ENCODE results near the gene MTURN. TPM values are rescaled to one million over a fixed set of nuclear protein-coding genes. Genes with fewer than 3 reads are reported as not detected.

MTURN gene
- total and polyA plus RNA-seq, 2 donors (not counting 1 experiment from before 2014, with no cell fraction given) = 4.5 to 13.9 TPM

GRCh38 chr7:30181736-30182522 is 47.1 kb downstream of the MTURN start:
- no peak overlapping the region for H3K27ac ChIP-seq (ENCODE audit: low read length in 2 of 2)
- H3K27ac Mint-ChIP-seq = no peak overlapping the region
- DNase-seq (no peak), ATAC-seq (ENCODE audit: low read depth) (no peak)
- no peaks in the 10 kb centered on the region for H4K20me1 ChIP-seq (ENCODE audit: control insufficient read depth, insufficient read depth, low read length, poor library complexity, severe bottlenecking)
- no peak overlapping the region for H2AFZ ChIP-seq (ENCODE audit: insufficient read depth, low read depth, low read length, poor library complexity, severe bottlenecking)
- H3K79me2 ChIP-seq (ENCODE audit: control insufficient read depth, insufficient read depth, low read length) = no peaks in the 10 kb centered on the region
- intact Hi-C loops (cut with micrococcal nuclease) = no loop called here
- TF ChIP-seq EZH2 (IDR thresholded peaks at IDR 0.05; ENCODE audit: borderline replicate concordance, insufficient read depth, low read depth, low read length, poor library complexity, severe bottlenecking) = no peak
- H3K9me3 ChIP-seq (ENCODE audit: control extremely low read depth in 1 of 3, control insufficient read depth in 2 of 3, insufficient read depth in 1 of 3, low read length in 2 of 3) = peaks cover 0 to 7% (median 2%) of the 10 kb centered on the region in 3 donors
- peaks cover 3% of the 10 kb centered on the region for H3K9me3 Mint-ChIP-seq (ENCODE audit: insufficient read depth)
- H3K4me1 Mint-ChIP-seq = peaks cover 38% of the 10 kb centered on the region
- 88% methylated on average over 1 of the region's 7 CpGs for WGBS (ENCODE audit: insufficient coverage)
- H3K4me3 ChIP-seq (ENCODE audit: control extremely low read depth in 1 of 5, extremely low read depth in 1 of 5, insufficient read depth in 1 of 5, low read depth in 2 of 5, low read length in 4 of 5) = no peak overlapping the region
- ChIA-PET POLR2A (no interaction called here), CTCF (interaction anchor here (1.0 to 1.4 kb wide), 3 partner anchors 10 to 44 kb away, joined by 3 to 4 read pairs (median 3); no protein-coding TSS in a partner anchor)
- no peak overlapping the region for H3K4me2 ChIP-seq (replicated peaks; ENCODE audit: low read depth, low read length, poor library complexity, severe bottlenecking)
- no peaks in the 10 kb centered on the region for H3K27me3 Mint-ChIP-seq
- peaks cover 24 to 35% of the 10 kb centered on the region in 2 donors for H3K4me1 ChIP-seq (ENCODE audit: control insufficient read depth in 2 of 2, insufficient read depth in 2 of 2, low read length in 2 of 2)
- no peak overlapping the region for H3K4me3 Mint-ChIP-seq
- no peaks in the 10 kb centered on the region for H3K27me3 ChIP-seq (replicated peaks in 1 of 4; ENCODE audit: control extremely low read depth in 1 of 4, control insufficient read depth in 3 of 4, insufficient read depth in 4 of 4, low read length in 3 of 4)
- no peaks in the 10 kb centered on the region for H3K36me3 ChIP-seq (replicated peaks in 1 of 2; ENCODE audit: control extremely low read depth in 1 of 2, control insufficient read depth in 1 of 2, extremely low read depth in 1 of 2, insufficient read depth in 2 of 2, low read length in 1 of 2)
- no peak overlapping the region for H3K9ac ChIP-seq (ENCODE audit: low read length)

GRCh38 chr7:30182814-30183213 is 48.0 kb downstream of the MTURN start:
- no peaks in the 10 kb centered on the region for H3K79me2 ChIP-seq (ENCODE audit: control insufficient read depth, insufficient read depth, low read length)
- no peak overlapping the region for H3K27ac Mint-ChIP-seq
- peaks cover 31% of the 10 kb centered on the region for H3K4me1 Mint-ChIP-seq
- ChIA-PET CTCF (interaction anchor here (1.0 to 1.3 kb wide), 2 partner anchors 9 to 11 kb away, joined by 3 to 4 read pairs; no protein-coding TSS in a partner anchor), POLR2A (no interaction called here)
- peaks cover 0 to 16% (median 10%) of the 10 kb centered on the region in 3 donors for H3K9me3 ChIP-seq (ENCODE audit: control extremely low read depth in 1 of 3, control insufficient read depth in 2 of 3, insufficient read depth in 1 of 3, low read length in 2 of 3)
- ATAC-seq (ENCODE audit: low read depth) (no peak), DNase-seq (no peak)
- H2AFZ ChIP-seq (ENCODE audit: insufficient read depth, low read depth, low read length, poor library complexity, severe bottlenecking) = no peak overlapping the region
- H3K4me3 Mint-ChIP-seq = no peak overlapping the region
- H3K27ac ChIP-seq (ENCODE audit: low read length in 2 of 2) = no peak overlapping the region
- intact Hi-C loops (cut with micrococcal nuclease) = no loop called here
- H3K36me3 ChIP-seq (replicated peaks in 1 of 2; ENCODE audit: control extremely low read depth in 1 of 2, control insufficient read depth in 1 of 2, extremely low read depth in 1 of 2, insufficient read depth in 2 of 2, low read length in 1 of 2) = no peaks in the 10 kb centered on the region
- WGBS (ENCODE audit: insufficient coverage) = no CpG with 5 or more reads among the region's 2 CpGs
- H3K27me3 ChIP-seq (replicated peaks in 1 of 4; ENCODE audit: control extremely low read depth in 1 of 4, control insufficient read depth in 3 of 4, insufficient read depth in 4 of 4, low read length in 3 of 4) = no peaks in the 10 kb centered on the region
- H3K4me1 ChIP-seq (ENCODE audit: control insufficient read depth in 2 of 2, insufficient read depth in 2 of 2, low read length in 2 of 2) = peaks cover 19 to 29% of the 10 kb centered on the region in 2 donors
- no peaks in the 10 kb centered on the region for H4K20me1 ChIP-seq (ENCODE audit: control insufficient read depth, insufficient read depth, low read length, poor library complexity, severe bottlenecking)
- no peak overlapping the region for H3K4me3 ChIP-seq (ENCODE audit: control extremely low read depth in 1 of 5, extremely low read depth in 1 of 5, insufficient read depth in 1 of 5, low read depth in 2 of 5, low read length in 4 of 5)
- H3K27me3 Mint-ChIP-seq = no peaks in the 10 kb centered on the region
- no peak for TF ChIP-seq CTCF (IDR thresholded peaks at IDR 0.05)
- no peak for TF ChIP-seq EZH2 (IDR thresholded peaks at IDR 0.05; ENCODE audit: borderline replicate concordance, insufficient read depth, low read depth, low read length, poor library complexity, severe bottlenecking)
- no peak overlapping the region for H3K4me2 ChIP-seq (replicated peaks; ENCODE audit: low read depth, low read length, poor library complexity, severe bottlenecking)
- H3K9me3 Mint-ChIP-seq (ENCODE audit: insufficient read depth) = peaks cover 3% of the 10 kb centered on the region
- no peak overlapping the region for H3K9ac ChIP-seq (ENCODE audit: low read length)

Measured in B cell (primary cell).